ENCODE results near the gene GBX1.

DNA sequence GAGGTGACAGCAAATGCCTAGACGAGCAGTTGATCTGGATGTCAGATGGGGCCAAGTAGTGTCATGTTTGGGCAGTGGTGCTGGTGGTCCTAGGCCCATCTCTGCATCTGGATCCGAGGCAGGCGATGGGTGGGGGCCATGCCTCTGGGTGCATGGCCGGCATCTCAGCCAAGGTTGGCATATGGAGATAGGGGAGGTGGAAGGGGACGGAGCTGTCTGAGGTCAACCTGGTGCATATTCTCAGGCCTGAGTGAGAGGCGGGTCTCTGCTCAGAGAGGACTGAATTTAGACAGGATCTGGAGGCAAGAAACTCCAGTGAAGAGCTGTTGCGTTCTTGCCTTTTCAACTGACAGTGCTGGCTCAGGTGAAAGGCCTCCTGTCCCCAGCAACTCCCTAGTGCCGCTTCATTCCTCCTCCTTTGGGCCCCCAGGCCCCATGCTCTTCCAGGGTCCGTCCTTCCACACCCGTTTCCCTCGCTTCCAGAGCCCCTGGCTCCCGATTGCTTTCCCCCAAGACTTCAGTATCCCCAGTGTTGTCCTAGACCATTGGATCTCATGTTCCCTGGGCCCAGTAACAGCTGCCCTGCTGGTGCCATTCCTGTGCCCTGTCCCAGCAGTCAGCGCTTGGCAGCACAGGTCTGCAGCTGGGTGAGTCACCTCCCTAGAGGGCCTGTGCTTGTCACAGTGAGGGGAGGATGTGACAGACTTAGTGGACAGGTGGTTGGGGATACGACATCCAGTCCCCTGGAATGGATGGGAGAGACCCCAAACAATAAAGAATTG is 32.6 kb downstream of the GBX1 start:
- no peak for TF ChIP-seq CTCF (conservative IDR thresholded peaks at IDR 0.05; ENCODE audit: low read length)
- TF ChIP-seq EZH2phosphoT487 (IDR thresholded peaks at IDR 0.05; ENCODE audit: borderline replicate concordance, low read depth, low read length) = no peak

Data from OCI-LY7 (cell line).